HEK293T (cell line): ENCODE data around the gene RAB41.

Experiments
- ARNT ChIP-seq: fragments of 450-650 bp; IDR thresholded peaks from 2 replicates; pipeline ENCODE4 v1.6.1; 2017; ENCODE audit warnings: mild to moderate bottlenecking
- BHLHE40 ChIP-seq: fragments of 450-650 bp; IDR thresholded peaks from 2 replicates; pipeline ENCODE4 v1.6.1; 2016; ENCODE audit warnings: mild to moderate bottlenecking, moderate library complexity, borderline replicate concordance
- CTBP1 ChIP-seq: fragments of 450-650 bp; IDR thresholded peaks from 2 replicates; pipeline ENCODE4 v1.6.1; 2016; ENCODE audit warnings: borderline replicate concordance
- ELF4 ChIP-seq: fragments of 450-650 bp; IDR thresholded peaks from 2 replicates; pipeline ENCODE4 v1.6.1; 2017; ENCODE audit warnings: antibody characterized with exemption
- FOXK2 ChIP-seq: fragments of 450-650 bp; IDR thresholded peaks from 2 replicates; pipeline ENCODE4 v1.6.1; 2016; ENCODE audit warnings: mild to moderate bottlenecking
- FOXM1 ChIP-seq: fragments of 450-650 bp; IDR thresholded peaks from 2 replicates; pipeline ENCODE4 v1.6.1; 2017; ENCODE audit warnings: mild to moderate bottlenecking, borderline replicate concordance
- HDGF ChIP-seq: fragments of 450-650 bp; IDR thresholded peaks from 2 replicates; pipeline ENCODE4 v1.6.1; 2017; ENCODE audit warnings: antibody characterized with exemption, borderline replicate concordance
- LEF1 ChIP-seq: fragments of 450-650 bp; IDR thresholded peaks from 2 replicates; pipeline ENCODE4 v1.6.1; 2017; ENCODE audit warnings: mild to moderate bottlenecking, borderline replicate concordance
- NFRKB ChIP-seq: fragments of 450-650 bp; IDR thresholded peaks from 2 replicates; pipeline ENCODE4 v1.6.1; 2016; ENCODE audit warnings: mild to moderate bottlenecking, moderate library complexity
- SP1 ChIP-seq: fragments of 450-650 bp; IDR thresholded peaks from 2 replicates; pipeline ENCODE4 v1.6.1; 2017
- SUZ12 ChIP-seq: fragments of 450-650 bp; IDR thresholded peaks from 2 replicates; pipeline ENCODE4 v1.6.1; 2016; ENCODE audit warnings: mild to moderate bottlenecking
- TARDBP ChIP-seq: fragments of 450-650 bp; IDR thresholded peaks from 2 replicates; pipeline ENCODE4 v1.6.1; 2016
- ZNF384 ChIP-seq: fragments of 450-650 bp; IDR thresholded peaks from 2 replicates; pipeline ENCODE4 v1.6.1; 2016
- TF ChIP-seq, protein P1 (sequence below): fragments of 450-650 bp; IDR thresholded peaks from 2 replicates; pipeline ENCODE4 v1.6.1; 2016

DNA sequence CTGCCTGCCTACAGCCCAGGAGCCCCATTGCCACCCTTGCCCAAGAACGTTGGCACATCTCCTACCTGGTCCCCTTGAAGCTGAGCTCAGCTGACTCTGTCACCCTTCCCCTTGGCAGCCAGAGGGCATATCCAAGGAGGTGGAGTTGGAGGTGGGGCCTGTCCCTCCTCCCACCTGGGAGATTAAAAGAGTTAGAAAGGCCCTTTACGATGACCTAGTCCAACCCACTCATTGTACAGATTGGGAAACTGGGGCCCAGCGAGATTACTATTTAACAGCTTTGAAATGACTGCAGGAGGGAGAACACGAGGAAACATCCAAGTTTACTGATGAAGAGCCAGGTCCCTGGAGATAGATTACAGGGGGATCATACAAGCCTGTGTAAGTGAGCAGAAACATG, 21.9 kb upstream of the RAB41 start, which contains the start of gene P2RY4:
- TF ChIP-seq, protein P1, sequence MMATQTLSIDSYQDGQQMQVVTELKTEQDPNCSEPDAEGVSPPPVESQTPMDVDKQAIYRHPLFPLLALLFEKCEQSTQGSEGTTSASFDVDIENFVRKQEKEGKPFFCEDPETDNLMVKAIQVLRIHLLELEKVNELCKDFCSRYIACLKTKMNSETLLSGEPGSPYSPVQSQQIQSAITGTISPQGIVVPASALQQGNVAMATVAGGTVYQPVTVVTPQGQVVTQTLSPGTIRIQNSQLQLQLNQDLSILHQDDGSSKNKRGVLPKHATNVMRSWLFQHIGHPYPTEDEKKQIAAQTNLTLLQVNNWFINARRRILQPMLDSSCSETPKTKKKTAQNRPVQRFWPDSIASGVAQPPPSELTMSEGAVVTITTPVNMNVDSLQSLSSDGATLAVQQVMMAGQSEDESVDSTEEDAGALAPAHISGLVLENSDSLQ, result no peak
- TF ChIP-seq ZNF384, result no peak
- no peak for TF ChIP-seq ELF4
- TF ChIP-seq FOXM1, result no peak
- no peak for TF ChIP-seq SP1
- TF ChIP-seq FOXK2, result no peak
- no peak for TF ChIP-seq BHLHE40
- TF ChIP-seq SUZ12, result no peak
- no peak for TF ChIP-seq NFRKB
- no peak for TF ChIP-seq CTBP1
- TF ChIP-seq HDGF, result no peak
- TF ChIP-seq ARNT, result no peak
- TF ChIP-seq TARDBP, result no peak
- TF ChIP-seq LEF1, result no peak
